IMR-90 (cell line): ENCODE measurements around the gene STUB1. TPM values are rescaled to one million over a fixed set of nuclear protein-coding genes. Genes with fewer than 3 reads are reported as not detected.

Experiments
- ATAC-seq: fragments of 200-7000 bp; cut with Tn5 transposase; 2 replicates; pipeline ENCODE4 v1.9.1; 2020; ENCODE audit warnings: low read depth, mild to moderate bottlenecking, moderate library complexity
- BruUV-seq: library from RNA; stranded (reverse); fragments of 400-500 nt; replicated peaks from 2 replicates; lab custom pipeline; 2021; lab: Mats Ljungman, UMichigan
- CTCF ChIA-PET: fragments of 300-600 bp; formaldehyde crosslinking; extraction: SDS; loops from one replicate; lab custom pipeline; 2021; ENCODE audit warnings: antibody characterized with exemption; lab: Yijun Ruan, JAX
- POLR2A ChIA-PET: fragments of 300-600 bp; sonication (Branson Sonifier 250); formaldehyde crosslinking; loops from one replicate; lab custom pipeline; 2022; ENCODE audit warnings: antibody characterized with exemption; ENCODE audit not compliant: unreplicated experiment; lab: Charles Lee
- DNase-seq: peaks from one replicate; pipeline ENCODE4 v3.0.0; 2013
- H2AFZ ChIP-seq: replicated peaks from 2 replicates; pipeline ENCODE3; 2013; ENCODE audit warnings: low read length, mild to moderate bottlenecking; ENCODE audit not compliant: poor library complexity
- H2AK5ac ChIP-seq: 2 replicates; pipeline ENCODE4 v1.6.1; 2013; ENCODE audit warnings: low read depth, low read length, inconsistent platforms
- H2AK9ac ChIP-seq: replicated peaks from 2 replicates; pipeline ENCODE3; 2013; ENCODE audit warnings: mild to moderate bottlenecking, low read depth, low read length, moderate library complexity; ENCODE audit not compliant: poor library complexity
- H2BK120ac ChIP-seq: 2 replicates; pipeline ENCODE4 v1.6.1; 2013; ENCODE audit warnings: low read depth, low read length, inconsistent platforms
- H2BK15ac ChIP-seq: 3 replicates; pipeline ENCODE4 v1.6.1; 2013; ENCODE audit warnings: low read depth, low read length, inconsistent platforms
- H2BK20ac ChIP-seq: 2 replicates; pipeline ENCODE4 v1.6.1; 2013; ENCODE audit warnings: low read depth, mild to moderate bottlenecking, inconsistent platforms, low read length, moderate library complexity
- H2BK5ac ChIP-seq: 2 replicates; pipeline ENCODE4 v1.6.1; 2013; ENCODE audit warnings: mild to moderate bottlenecking, low read depth, low read length, inconsistent platforms; ENCODE audit not compliant: poor library complexity, severe bottlenecking
- H3K14ac ChIP-seq: replicated peaks from 2 replicates; pipeline ENCODE4 v1.6.1; 2013; ENCODE audit warnings: low read depth, low read length, inconsistent platforms
- H3K18ac ChIP-seq: 2 replicates; pipeline ENCODE4 v1.6.1; 2013; ENCODE audit warnings: low read depth, low read length, control low read depth
- H3K23ac ChIP-seq: 2 replicates; pipeline ENCODE4 v1.6.1; 2013; ENCODE audit warnings: low read depth, low read length, inconsistent platforms
- H3K27ac ChIP-seq: 2 replicates; pipeline ENCODE4 v1.5.1; 2013; ENCODE audit warnings: mild to moderate bottlenecking, control low read depth, low read length; ENCODE audit not compliant: insufficient read depth
- H3K27me3 ChIP-seq: 2 replicates; pipeline ENCODE4 v1.6.1; 2013; ENCODE audit warnings: low read length; ENCODE audit not compliant: control insufficient read depth, insufficient read depth
- H3K36me3 ChIP-seq: 2 replicates; pipeline ENCODE4 v1.6.1; 2013; ENCODE audit warnings: low read length, mixed read lengths; ENCODE audit not compliant: control insufficient read depth, insufficient read depth
- H3K4ac ChIP-seq: 2 replicates; pipeline ENCODE4 v1.6.1; 2013; ENCODE audit warnings: low read depth, low read length, inconsistent platforms
- H3K4me1 ChIP-seq: 2 replicates; pipeline ENCODE4 v1.6.1; 2013; ENCODE audit warnings: low read length, mixed read lengths; ENCODE audit not compliant: control insufficient read depth, insufficient read depth
- H3K4me2 ChIP-seq: 2 replicates; pipeline ENCODE4 v1.6.1; 2013; ENCODE audit warnings: low read depth, mild to moderate bottlenecking, control low read depth, low read length, moderate library complexity
- H3K4me3 ChIP-seq: 2 replicates; pipeline ENCODE4 v1.5.1; 2013; ENCODE audit warnings: low read depth, mild to moderate bottlenecking, control low read depth, low read length, moderate library complexity; ENCODE audit not compliant: insufficient read depth
- H3K56ac ChIP-seq: 2 replicates; pipeline ENCODE4 v1.6.1; 2013; ENCODE audit warnings: low read length, inconsistent platforms; ENCODE audit not compliant: insufficient read depth; ENCODE audit errors: extremely low read depth
- H3K79me1 ChIP-seq, 2 experiments: 2 replicates each; pipeline ENCODE4 v1.6.1; 2013; ENCODE audit warnings: low read length in 2 of 2, inconsistent platforms in 1 of 2, low read depth in 1 of 2
- H3K9ac ChIP-seq: 2 replicates; pipeline ENCODE4 v1.6.1; 2013; ENCODE audit warnings: low read depth, low read length, control low read depth
- H3K9me1 ChIP-seq: 2 replicates; pipeline ENCODE4 v1.6.1; 2013; ENCODE audit warnings: low read length, inconsistent platforms; ENCODE audit not compliant: insufficient read depth
- H3K9me3 ChIP-seq: 2 replicates; pipeline ENCODE4 v1.6.1; 2013; ENCODE audit warnings: low read length; ENCODE audit not compliant: control insufficient read depth, insufficient read depth
- H4K20me1 ChIP-seq: 2 replicates; pipeline ENCODE4 v1.6.1; 2013; ENCODE audit warnings: low read length, inconsistent platforms; ENCODE audit not compliant: insufficient read depth
- H4K5ac ChIP-seq: 2 replicates; pipeline ENCODE4 v1.6.1; 2013; ENCODE audit warnings: mild to moderate bottlenecking, low read depth, low read length, control low read depth
- H4K8ac ChIP-seq, 2 experiments: 2 replicates each; pipeline ENCODE4 v1.6.1; 2013; ENCODE audit warnings: low read depth in 2 of 2, low read length in 2 of 2, control low read depth in 1 of 2, inconsistent platforms in 1 of 2
- H4K91ac ChIP-seq: 2 replicates; pipeline ENCODE4 v1.6.1; 2013; ENCODE audit warnings: low read depth, low read length, inconsistent platforms; ENCODE audit not compliant: insufficient read depth
- BHLHE40 ChIP-seq: fragments of 150-350 bp; IDR thresholded peaks from 2 replicates; pipeline ENCODE4 v1.6.1; 2016; ENCODE audit warnings: mild to moderate bottlenecking, low read depth, low read length
- CEBPB ChIP-seq: IDR thresholded peaks from 2 replicates; pipeline ENCODE4 v1.6.1; 2012; ENCODE audit warnings: low read depth, low read length, improper control_type of control experiment
- CHD1 ChIP-seq: IDR thresholded peaks from 2 replicates; pipeline ENCODE4 v1.6.1; 2012; ENCODE audit warnings: low read depth, low read length, improper control_type of control experiment
- CTCF ChIP-seq: conservative IDR thresholded peaks from 2 replicates; pipeline ENCODE4 v1.5.1; 2012; ENCODE audit warnings: mild to moderate bottlenecking, low read depth, low read length, improper control_type of control experiment
- ELK1 ChIP-seq: fragments of 150-350 bp; IDR thresholded peaks from 2 replicates; pipeline ENCODE4 v1.6.1; 2016; ENCODE audit warnings: low read depth, mild to moderate bottlenecking, low read length, moderate library complexity, borderline replicate concordance
- FOS ChIP-seq: fragments of 150-350 bp; IDR thresholded peaks from 2 replicates; pipeline ENCODE4 v1.6.1; 2016; ENCODE audit warnings: low read depth, low read length
- MAFK ChIP-seq: IDR thresholded peaks from 2 replicates; pipeline ENCODE4 v1.6.1; 2012; ENCODE audit warnings: low read depth, low read length, improper control_type of control experiment
- MXI1 ChIP-seq: IDR thresholded peaks from 2 replicates; pipeline ENCODE4 v1.6.1; 2012; ENCODE audit warnings: low read depth, mild to moderate bottlenecking, low read length, moderate library complexity, borderline replicate concordance
- NFE2L2 ChIP-seq: fragments of 150-350 bp; IDR thresholded peaks from 2 replicates; pipeline ENCODE4 v1.6.1; 2016; ENCODE audit warnings: low read depth, mild to moderate bottlenecking, low read length
- POLR2A ChIP-seq: IDR thresholded peaks from 2 replicates; pipeline ENCODE4 v1.6.1; 2012; ENCODE audit warnings: mild to moderate bottlenecking, low read depth, low read length
- RAD21 ChIP-seq: IDR thresholded peaks from 2 replicates; pipeline ENCODE4 v1.6.1; 2012; ENCODE audit warnings: low read length, improper control_type of control experiment
- RCOR1 ChIP-seq: IDR thresholded peaks from 2 replicates; pipeline ENCODE4 v1.6.1; 2012; ENCODE audit warnings: mild to moderate bottlenecking, low read length, improper control_type of control experiment; ENCODE audit not compliant: insufficient replicate concordance
- RFX5 ChIP-seq: IDR thresholded peaks from 2 replicates; pipeline ENCODE4 v1.8.0; 2012; ENCODE audit warnings: low read depth, mild to moderate bottlenecking, low read length, moderate library complexity
- SMC3 ChIP-seq: fragments of 150-350 bp; IDR thresholded peaks from 2 replicates; pipeline ENCODE4 v1.6.1; 2016; ENCODE audit warnings: low read depth, mild to moderate bottlenecking, antibody characterized with exemption, low read length, moderate library complexity
- USF2 ChIP-seq: fragments of 150-350 bp; IDR thresholded peaks from 2 replicates; pipeline ENCODE4 v1.6.1; 2017; ENCODE audit warnings: mild to moderate bottlenecking, antibody characterized with exemption, low read length, low read depth
- WGBS, 2 experiments: methylation state at CpG; one replicate each; pipeline versions ENCODE4 v1.1.5 to v1.1.7; 2013; ENCODE audit warnings: missing lambda C conversion rate in 2 of 2; ENCODE audit not compliant: insufficient read length in 1 of 2; ENCODE audit errors: extremely low coverage in 2 of 2; 5-methylcytosine and 5-hydroxymethylcytosine counted together
- dilution Hi-C: fragments of 300-500 bp; cut with HindIII; formaldehyde crosslinking; loops from one replicate; pipeline ENCODE4 v1.14.3; 2018; ENCODE audit warnings: low sequenced_read_pairs; ENCODE audit not compliant: unreplicated experiment
- in situ Hi-C: fragments of 300-500 bp; cut with MboI; formaldehyde crosslinking; loops from 3 replicates; pipeline ENCODE4 v1.14.3; 2019; ENCODE audit warnings: low sequenced_read_pairs, inconsistent platforms, mixed read lengths
- intact Hi-C: fragments of 100-400 bp; cut with micrococcal nuclease; formaldehyde crosslinking; loops from 2 replicates; pipeline ENCODE4 v1.10.0; 2022
- polyA plus RNA-seq, 3 experiments: library from polyadenylated mRNA; depleted of rRNA; stranded (reverse); fragments of >200 nt; gene quantifications; 2 replicates each; pipeline ENCODE4 v1.2.3, GENCODE V29; 2012; ENCODE audit warnings: low replicate concordance in 1 of 3
- total RNA-seq: library from RNA; depleted of rRNA; stranded (reverse); fragments of >200 nt; gene quantifications from 2 replicates; pipeline ENCODE4 v1.2.3, GENCODE V29; 2012

Gene STUB1
- total and polyA plus RNA-seq, 2 of the 4 experiments (the other 2 are of a cell fraction): 183 to 186 TPM

GRCh38 chr16:658679-659571 lies 21.3 kb upstream of the STUB1 start:
- H3K4ac ChIP-seq: no peak overlapping the region
- no peaks in the 10 kb centered on the region for H3K27me3 ChIP-seq
- no TSS peak for BruUV-seq
- no peak overlapping the region for H2AFZ ChIP-seq
- H3K56ac ChIP-seq: no peak overlapping the region
- peaks cover 5% of the 10 kb centered on the region for H3K4me1 ChIP-seq
- peak overlapping the region; percentile 3 for H2AK9ac ChIP-seq
- no peaks in the 10 kb centered on the region for H3K9me1 ChIP-seq
- no peaks in the 10 kb centered on the region for H3K9me3 ChIP-seq
- H3K4me3 ChIP-seq: no peak overlapping the region
- H2BK5ac ChIP-seq: no peak overlapping the region
- H4K20me1 ChIP-seq: no peaks in the 10 kb centered on the region
- no peak overlapping the region for H2BK20ac ChIP-seq
- no peak overlapping the region for H2BK15ac ChIP-seq
- ChIA-PET POLR2A (no interaction called here), CTCF (no interaction called here)
- no peak overlapping the region for H4K91ac ChIP-seq
- no peaks in the 10 kb centered on the region for H3K79me1 ChIP-seq
- peaks cover 4% of the 10 kb centered on the region for H3K36me3 ChIP-seq
- dilution Hi-C loops (no loop called here), intact Hi-C loops (no loop called here), in situ Hi-C loops (no loop called here)
- H3K14ac ChIP-seq: no peak overlapping the region
- no peak overlapping the region for H2BK120ac ChIP-seq
- ATAC-seq (no peak), DNase-seq (no peak)
- no peak overlapping the region for H4K5ac ChIP-seq
- WGBS, 2 experiments: 85% methylated on average over 10 of the region's 35 CpGs; no CpG with 5 or more reads in 1 of the 2 experiments
- H4K8ac ChIP-seq: no peak overlapping the region
- no peak overlapping the region for H3K4me2 ChIP-seq
- no peak overlapping the region for H3K9ac ChIP-seq
- H3K23ac ChIP-seq: no peak overlapping the region
- H3K27ac ChIP-seq: no peak overlapping the region
- H2AK5ac ChIP-seq: no peak overlapping the region
- H3K18ac ChIP-seq: no peak overlapping the region
- TF ChIP-seq CTCF (no peak), CHD1 (no peak), POLR2A (no peak), ELK1 (no peak), RAD21 (no peak), USF2 (no peak), MAFK (no peak), RFX5 (no peak), RCOR1 (no peak), NFE2L2 (no peak), FOS (no peak), CEBPB (no peak), SMC3 (no peak), BHLHE40 (no peak), MXI1 (no peak)
